ENCODE measurements around the gene C2CD5.

GRCh38 chr12:22569253-22569652 lies 24.9 kb upstream of the C2CD5 start:
- TF ChIP-seq, protein P1, sequence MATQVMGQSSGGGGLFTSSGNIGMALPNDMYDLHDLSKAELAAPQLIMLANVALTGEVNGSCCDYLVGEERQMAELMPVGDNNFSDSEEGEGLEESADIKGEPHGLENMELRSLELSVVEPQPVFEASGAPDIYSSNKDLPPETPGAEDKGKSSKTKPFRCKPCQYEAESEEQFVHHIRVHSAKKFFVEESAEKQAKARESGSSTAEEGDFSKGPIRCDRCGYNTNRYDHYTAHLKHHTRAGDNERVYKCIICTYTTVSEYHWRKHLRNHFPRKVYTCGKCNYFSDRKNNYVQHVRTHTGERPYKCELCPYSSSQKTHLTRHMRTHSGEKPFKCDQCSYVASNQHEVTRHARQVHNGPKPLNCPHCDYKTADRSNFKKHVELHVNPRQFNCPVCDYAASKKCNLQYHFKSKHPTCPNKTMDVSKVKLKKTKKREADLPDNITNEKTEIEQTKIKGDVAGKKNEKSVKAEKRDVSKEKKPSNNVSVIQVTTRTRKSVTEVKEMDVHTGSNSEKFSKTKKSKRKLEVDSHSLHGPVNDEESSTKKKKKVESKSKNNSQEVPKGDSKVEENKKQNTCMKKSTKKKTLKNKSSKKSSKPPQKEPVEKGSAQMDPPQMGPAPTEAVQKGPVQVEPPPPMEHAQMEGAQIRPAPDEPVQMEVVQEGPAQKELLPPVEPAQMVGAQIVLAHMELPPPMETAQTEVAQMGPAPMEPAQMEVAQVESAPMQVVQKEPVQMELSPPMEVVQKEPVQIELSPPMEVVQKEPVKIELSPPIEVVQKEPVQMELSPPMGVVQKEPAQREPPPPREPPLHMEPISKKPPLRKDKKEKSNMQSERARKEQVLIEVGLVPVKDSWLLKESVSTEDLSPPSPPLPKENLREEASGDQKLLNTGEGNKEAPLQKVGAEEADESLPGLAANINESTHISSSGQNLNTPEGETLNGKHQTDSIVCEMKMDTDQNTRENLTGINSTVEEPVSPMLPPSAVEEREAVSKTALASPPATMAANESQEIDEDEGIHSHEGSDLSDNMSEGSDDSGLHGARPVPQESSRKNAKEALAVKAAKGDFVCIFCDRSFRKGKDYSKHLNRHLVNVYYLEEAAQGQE (IDR thresholded peaks at IDR 0.05; ENCODE audit: low read depth, low read length), result no peak
- TF ChIP-seq, protein P2, sequence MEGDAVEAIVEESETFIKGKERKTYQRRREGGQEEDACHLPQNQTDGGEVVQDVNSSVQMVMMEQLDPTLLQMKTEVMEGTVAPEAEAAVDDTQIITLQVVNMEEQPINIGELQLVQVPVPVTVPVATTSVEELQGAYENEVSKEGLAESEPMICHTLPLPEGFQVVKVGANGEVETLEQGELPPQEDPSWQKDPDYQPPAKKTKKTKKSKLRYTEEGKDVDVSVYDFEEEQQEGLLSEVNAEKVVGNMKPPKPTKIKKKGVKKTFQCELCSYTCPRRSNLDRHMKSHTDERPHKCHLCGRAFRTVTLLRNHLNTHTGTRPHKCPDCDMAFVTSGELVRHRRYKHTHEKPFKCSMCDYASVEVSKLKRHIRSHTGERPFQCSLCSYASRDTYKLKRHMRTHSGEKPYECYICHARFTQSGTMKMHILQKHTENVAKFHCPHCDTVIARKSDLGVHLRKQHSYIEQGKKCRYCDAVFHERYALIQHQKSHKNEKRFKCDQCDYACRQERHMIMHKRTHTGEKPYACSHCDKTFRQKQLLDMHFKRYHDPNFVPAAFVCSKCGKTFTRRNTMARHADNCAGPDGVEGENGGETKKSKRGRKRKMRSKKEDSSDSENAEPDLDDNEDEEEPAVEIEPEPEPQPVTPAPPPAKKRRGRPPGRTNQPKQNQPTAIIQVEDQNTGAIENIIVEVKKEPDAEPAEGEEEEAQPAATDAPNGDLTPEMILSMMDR (IDR thresholded peaks at IDR 0.05), result no peak
- TF ChIP-seq EZH2phosphoT487 (IDR thresholded peaks at IDR 0.05; ENCODE audit: borderline replicate concordance, low read depth), result no peak
- TF ChIP-seq POLR2AphosphoS5 (IDR thresholded peaks at IDR 0.05; ENCODE audit: low read depth, low read length), result no peak
- no peak for TF ChIP-seq TEAD4 (IDR thresholded peaks at IDR 0.05; ENCODE audit: borderline replicate concordance, insufficient read depth)
- TF ChIP-seq RCOR1 (IDR thresholded peaks at IDR 0.05; ENCODE audit: low read length), result no peak
- TF ChIP-seq JUND (IDR thresholded peaks at IDR 0.05), result no peak
- TF ChIP-seq CHD2 (IDR thresholded peaks at IDR 0.05; ENCODE audit: low read length, partially characterized antibody), result no peak
- TF ChIP-seq EP300 (IDR thresholded peaks at IDR 0.05; ENCODE audit: borderline replicate concordance in 1 of 2, low read depth in 1 of 2, low read length in 1 of 2), result no peak

All from SK-N-SH (cell line).